Measurements from ENCODE around the gene LRMDA.

The LRMDA gene

GRCh38 chr10:75852851-75853484 is 421.5 kb downstream of the LRMDA start:
- H3K4me3 Mint-ChIP-seq, result no peak overlapping the region
- no peaks in the 10 kb centered on the region for H3K27me3 Mint-ChIP-seq
- H3K4me1 Mint-ChIP-seq (ENCODE audit: low read depth), result peaks cover 10% of the 10 kb centered on the region
- H3K9me3 Mint-ChIP-seq, result no peaks in the 10 kb centered on the region
- H3K27ac Mint-ChIP-seq, result no peak overlapping the region
- intact Hi-C loops (cut with micrococcal nuclease), result no loop called here
- no peaks in the 10 kb centered on the region for H3K36me3 Mint-ChIP-seq (ENCODE audit: low read depth)

- Mint-ChIP-seq H3K4me1 (ENCODE audit: low read depth) (peaks cover 22% of the 10 kb centered on the region), H3K4me3 (no peak overlapping the region), H3K9me3 (no peaks in the 10 kb centered on the region), H3K36me3 (ENCODE audit: low read depth) (no peaks in the 10 kb centered on the region), H3K27me3 (no peaks in the 10 kb centered on the region), H3K27ac (no peak overlapping the region)
- intact Hi-C loops (cut with micrococcal nuclease), result no loop called here
Observed at GRCh38 chr10:75857269-75857846, 425.9 kb downstream of the LRMDA start.

GRCh38 chr10:75857896-75858295 is 426.5 kb downstream of the LRMDA start:
- Mint-ChIP-seq H3K4me1 (ENCODE audit: low read depth) (peaks cover 22% of the 10 kb centered on the region), H3K27me3 (no peaks in the 10 kb centered on the region)
- intact Hi-C loops (cut with micrococcal nuclease), result no loop called here

GRCh38 chr10:75858339-75858738 is 426.9 kb downstream of the LRMDA start:
- Mint-ChIP-seq H3K4me3 (no peak overlapping the region), H3K9me3 (no peaks in the 10 kb centered on the region), H3K27me3 (no peaks in the 10 kb centered on the region), H3K4me1 (ENCODE audit: low read depth) (peaks cover 18% of the 10 kb centered on the region), H3K36me3 (ENCODE audit: low read depth) (no peaks in the 10 kb centered on the region), H3K27ac (no peak overlapping the region)
- intact Hi-C loops (cut with micrococcal nuclease), result no loop called here

More at GRCh38 chr10:75857896-75858295, 426.5 kb downstream of the LRMDA start:
- Mint-ChIP-seq H3K27ac (no peak overlapping the region), H3K9me3 (no peaks in the 10 kb centered on the region), H3K4me3 (no peak overlapping the region), H3K36me3 (ENCODE audit: low read depth) (no peaks in the 10 kb centered on the region)

GRCh38 chr10:75859141-75859540 is 427.7 kb downstream of the LRMDA start:
- Mint-ChIP-seq H3K9me3 (no peaks in the 10 kb centered on the region), H3K4me1 (ENCODE audit: low read depth) (peaks cover 12% of the 10 kb centered on the region), H3K4me3 (no peak overlapping the region), H3K27me3 (no peaks in the 10 kb centered on the region), H3K36me3 (ENCODE audit: low read depth) (no peaks in the 10 kb centered on the region), H3K27ac (no peak overlapping the region)
- intact Hi-C loops (cut with micrococcal nuclease), result no loop called here

GRCh38 chr10:75860009-75860408 is 428.6 kb downstream of the LRMDA start:
- Mint-ChIP-seq H3K9me3 (no peaks in the 10 kb centered on the region), H3K4me3 (no peak overlapping the region), H3K36me3 (ENCODE audit: low read depth) (no peaks in the 10 kb centered on the region), H3K4me1 (ENCODE audit: low read depth) (peaks cover 12% of the 10 kb centered on the region), H3K27me3 (no peaks in the 10 kb centered on the region), H3K27ac (no peak overlapping the region)
- intact Hi-C loops (cut with micrococcal nuclease), result no loop called here

GRCh38 chr10:75861582-75861981 is 430.2 kb downstream of the LRMDA start:
- Mint-ChIP-seq H3K27me3 (no peaks in the 10 kb centered on the region), H3K9me3 (no peaks in the 10 kb centered on the region), H3K27ac (no peak overlapping the region), H3K4me3 (no peak overlapping the region), H3K4me1 (ENCODE audit: low read depth) (peaks cover 12% of the 10 kb centered on the region), H3K36me3 (ENCODE audit: low read depth) (no peaks in the 10 kb centered on the region)
- intact Hi-C loops (cut with micrococcal nuclease), result no loop called here

- Mint-ChIP-seq H3K9me3 (no peaks in the 10 kb centered on the region), H3K27ac (no peak overlapping the region), H3K4me3 (no peak overlapping the region), H3K27me3 (no peaks in the 10 kb centered on the region), H3K4me1 (ENCODE audit: low read depth) (peaks cover 12% of the 10 kb centered on the region), H3K36me3 (ENCODE audit: low read depth) (no peaks in the 10 kb centered on the region)
- intact Hi-C loops (cut with micrococcal nuclease), result no loop called here
Observed at GRCh38 chr10:75862935-75863334, 431.5 kb downstream of the LRMDA start.

GRCh38 chr10:75864717-75865116 is 433.3 kb downstream of the LRMDA start:
- intact Hi-C loops (cut with micrococcal nuclease), result no loop called here
- Mint-ChIP-seq H3K9me3 (no peaks in the 10 kb centered on the region), H3K4me3 (no peak overlapping the region), H3K27ac (no peak overlapping the region), H3K4me1 (ENCODE audit: low read depth) (peaks cover 5% of the 10 kb centered on the region), H3K27me3 (no peaks in the 10 kb centered on the region), H3K36me3 (ENCODE audit: low read depth) (no peaks in the 10 kb centered on the region)

- Mint-ChIP-seq H3K27me3 (no peaks in the 10 kb centered on the region), H3K4me1 (ENCODE audit: low read depth) (peaks cover 5% of the 10 kb centered on the region), H3K27ac (no peak overlapping the region), H3K36me3 (ENCODE audit: low read depth) (no peaks in the 10 kb centered on the region), H3K4me3 (no peak overlapping the region), H3K9me3 (no peaks in the 10 kb centered on the region)
- intact Hi-C loops (cut with micrococcal nuclease), result no loop called here
Observed at GRCh38 chr10:75865413-75866299, 434.2 kb downstream of the LRMDA start.

- no peak overlapping the region for H3K4me3 Mint-ChIP-seq
- no peak overlapping the region for H3K27ac Mint-ChIP-seq
- no peaks in the 10 kb centered on the region for H3K27me3 Mint-ChIP-seq
- H3K9me3 Mint-ChIP-seq, result no peaks in the 10 kb centered on the region
- H3K4me1 Mint-ChIP-seq (ENCODE audit: low read depth), result peaks cover under 1% of the 10 kb centered on the region
- intact Hi-C loops (cut with micrococcal nuclease), result no loop called here
- H3K36me3 Mint-ChIP-seq (ENCODE audit: low read depth), result no peaks in the 10 kb centered on the region
Observed at GRCh38 chr10:75866300-75866625, 434.8 kb downstream of the LRMDA start.

GRCh38 chr10:75866731-75867130 is 435.3 kb downstream of the LRMDA start:
- no peaks in the 10 kb centered on the region for H3K36me3 Mint-ChIP-seq (ENCODE audit: low read depth)
- no peaks in the 10 kb centered on the region for H3K9me3 Mint-ChIP-seq
- no peak overlapping the region for H3K27ac Mint-ChIP-seq
- intact Hi-C loops (cut with micrococcal nuclease), result no loop called here
- H3K4me1 Mint-ChIP-seq (ENCODE audit: low read depth), result no peaks in the 10 kb centered on the region
- no peak overlapping the region for H3K4me3 Mint-ChIP-seq
- H3K27me3 Mint-ChIP-seq, result no peaks in the 10 kb centered on the region

GRCh38 chr10:75868574-75868973 is 437.1 kb downstream of the LRMDA start:
- Mint-ChIP-seq H3K4me3 (no peak overlapping the region), H3K27me3 (no peaks in the 10 kb centered on the region), H3K4me1 (ENCODE audit: low read depth) (no peaks in the 10 kb centered on the region), H3K36me3 (ENCODE audit: low read depth) (no peaks in the 10 kb centered on the region), H3K9me3 (no peaks in the 10 kb centered on the region), H3K27ac (no peak overlapping the region)
- intact Hi-C loops (cut with micrococcal nuclease), result no loop called here

- intact Hi-C loops (cut with micrococcal nuclease), result no loop called here
Observed at GRCh38 chr10:75870039-75870645, 438.7 kb downstream of the LRMDA start.

More at GRCh38 chr10:75870039-75870645, 438.7 kb downstream of the LRMDA start:
- H3K4me3 Mint-ChIP-seq, result no peak overlapping the region
- no peaks in the 10 kb centered on the region for H3K36me3 Mint-ChIP-seq (ENCODE audit: low read depth)
- no peak overlapping the region for H3K27ac Mint-ChIP-seq
- no peaks in the 10 kb centered on the region for H3K27me3 Mint-ChIP-seq
- no peaks in the 10 kb centered on the region for H3K4me1 Mint-ChIP-seq (ENCODE audit: low read depth)
- no peaks in the 10 kb centered on the region for H3K9me3 Mint-ChIP-seq

All from dendritic cell treated with granulocyte-macrophage colony-stimulating factor and Interleukin-4, amounts not matched to agents 40 ng/mL and 50 ng/mL, for 4 days (primary cell).